Epithelial cell of prostate (primary cell): ENCODE results near the gene DIDO1.
"Not testable (repeated sequence)": the region's sequence is repeated elsewhere in the genome, so short reads cannot be mapped to it uniquely, and the experiment has no call there.

ENCODE experiments used
- DNase-seq: peaks from one replicate; pipeline ENCODE4 v3.0.0-alpha.2; 2011; ENCODE audit warnings: low read depth, low spot score
- H3K27ac ChIP-seq: fragments of 450-650 bp; 2 replicates; pipeline ENCODE4 v1.5.1; 2017; ENCODE audit warnings: mild to moderate bottlenecking

Gene DIDO1

GRCh38 chr20:62860924-62861691, 65.2 kb downstream of the DIDO1 start:
- no peak overlapping the region for H3K27ac ChIP-seq
- no peak for DNase-seq

DNA sequence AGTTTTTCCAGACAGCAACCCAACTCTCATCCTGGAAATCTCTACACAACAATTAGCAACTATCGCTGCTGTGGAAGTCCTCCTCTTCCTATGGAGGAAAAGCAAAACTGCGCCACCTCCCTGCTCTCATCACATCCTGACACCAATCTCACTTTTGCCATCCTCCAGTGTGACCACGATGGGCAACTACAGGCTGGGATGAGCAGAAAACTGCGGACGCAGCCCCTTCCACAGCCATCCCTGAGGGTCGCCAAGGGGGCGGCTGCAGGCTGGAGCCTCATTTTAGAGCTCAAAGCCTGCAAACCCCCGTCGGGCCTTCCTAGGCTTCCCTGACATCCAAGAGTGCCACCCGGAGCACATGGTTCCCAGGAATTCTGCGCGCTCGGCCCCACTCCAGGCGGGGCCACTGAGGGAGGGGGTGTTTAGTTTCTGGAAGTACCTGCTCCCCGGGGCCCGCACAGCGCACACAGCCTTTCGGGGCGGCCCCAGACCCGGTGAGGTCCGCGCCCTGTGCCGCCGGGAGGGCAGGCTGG, 65.8 kb downstream of the DIDO1 start:
- no peak for DNase-seq
- no peak overlapping the region for H3K27ac ChIP-seq

GRCh38 chr20:62859721-62860120, 66.6 kb downstream of the DIDO1 start:
- DNase-seq: no peak
- no peak overlapping the region for H3K27ac ChIP-seq

DNA sequence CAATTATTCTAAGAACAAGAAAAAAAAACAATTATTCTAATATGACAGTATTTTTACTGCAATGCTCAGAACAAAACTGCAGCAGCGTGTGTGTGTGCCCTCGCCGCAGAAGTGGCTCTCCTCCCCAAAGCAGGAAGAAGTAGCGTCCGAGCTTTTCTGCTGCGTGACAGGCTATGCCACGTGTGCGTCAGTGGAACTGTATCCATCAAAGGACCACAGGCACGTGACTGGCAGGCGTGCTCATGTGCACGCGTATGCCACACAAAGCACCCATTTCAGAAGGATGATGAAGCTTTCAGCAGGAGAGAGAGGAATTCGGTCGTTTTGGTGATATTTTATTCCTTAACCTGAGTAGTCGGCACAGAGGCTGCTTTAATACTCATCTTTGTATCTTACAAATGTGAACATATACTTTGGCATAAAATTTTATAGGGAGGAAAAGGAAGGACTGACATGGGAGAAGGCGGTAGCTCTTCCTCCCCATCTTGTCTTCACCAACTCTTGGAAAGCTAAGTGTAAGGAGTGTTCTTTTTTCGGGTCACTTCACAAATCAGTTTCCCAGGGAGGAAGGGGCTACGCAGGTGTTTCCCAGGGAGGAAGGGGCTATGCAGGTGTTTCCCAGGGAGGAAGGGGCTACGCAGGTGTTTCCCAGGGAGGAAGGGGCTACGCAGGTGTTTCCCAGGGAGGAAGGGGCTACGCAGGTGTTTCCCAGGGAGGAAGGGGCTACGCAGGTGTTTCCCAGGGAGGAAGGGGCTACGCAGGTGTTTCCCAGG, 68.1 kb downstream of the DIDO1 start:
- DNase-seq: no peak
- no peak overlapping the region for H3K27ac ChIP-seq

- H3K27ac ChIP-seq: no peak overlapping the region
- DNase-seq: no peak
Measured at GRCh38 chr20:62856931-62857619, 69.2 kb downstream of the DIDO1 start.

GRCh38 chr20:62855120-62855519, 71.2 kb downstream of the DIDO1 start:
- no peak overlapping the region for H3K27ac ChIP-seq
- no peak for DNase-seq

GRCh38 chr20:62854121-62854520, 72.2 kb downstream of the DIDO1 start:
- no peak overlapping the region for H3K27ac ChIP-seq
- no peak for DNase-seq

DNA sequence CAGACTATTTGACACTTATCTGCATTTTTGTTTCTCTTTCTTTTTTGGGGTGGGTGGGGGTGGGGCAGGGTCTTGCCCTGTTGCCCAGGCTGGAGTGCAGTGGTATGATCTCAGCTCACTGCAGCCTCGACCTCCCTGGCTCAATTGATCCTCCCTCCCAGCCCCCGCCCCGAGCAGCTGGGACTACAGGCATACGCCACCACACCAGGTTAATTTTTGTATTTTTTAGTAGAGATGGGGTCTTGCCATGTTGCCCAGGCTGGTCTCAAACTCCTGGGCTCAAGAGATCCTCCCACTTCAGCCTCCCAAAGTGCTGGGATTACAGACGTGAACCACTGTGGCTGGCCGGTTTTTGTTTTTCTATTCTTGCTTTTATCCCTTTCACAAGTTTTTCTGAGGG, 73.0 kb downstream of the DIDO1 start:
- DNase-seq: not testable (repeated sequence)

DNA sequence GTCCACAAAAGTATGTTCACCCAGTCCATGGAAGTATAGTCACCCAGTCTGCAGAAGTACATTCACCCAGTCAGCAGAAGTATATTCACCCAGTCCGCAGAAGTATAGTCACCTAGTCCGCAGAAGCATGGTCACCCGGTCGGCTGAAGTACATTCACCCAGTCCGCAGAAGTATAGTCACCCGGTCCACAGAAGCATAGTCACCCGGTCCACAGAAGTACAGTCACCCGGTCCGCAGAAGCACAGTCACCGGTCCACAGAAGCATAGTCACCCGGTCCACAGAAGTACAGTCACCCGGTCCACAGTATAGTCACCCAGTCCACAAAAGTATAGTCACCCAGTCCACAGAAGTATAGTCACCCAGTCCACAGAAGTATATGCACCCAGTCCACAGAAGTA, 73.5 kb downstream of the DIDO1 start:
- no peak overlapping the region for H3K27ac ChIP-seq
- DNase-seq: no peak

More for the DNA sequence above, 73.0 kb downstream of the DIDO1 start:
- not testable (repeated sequence) for H3K27ac ChIP-seq

- no peak overlapping the region for H3K27ac ChIP-seq
- no peak for DNase-seq
Measured at GRCh38 chr20:62852196-62852595, 74.1 kb downstream of the DIDO1 start.

- DNase-seq: no peak
- H3K27ac ChIP-seq: no peak overlapping the region
Measured at GRCh38 chr20:62850333-62850974, 75.9 kb downstream of the DIDO1 start.

DNA sequence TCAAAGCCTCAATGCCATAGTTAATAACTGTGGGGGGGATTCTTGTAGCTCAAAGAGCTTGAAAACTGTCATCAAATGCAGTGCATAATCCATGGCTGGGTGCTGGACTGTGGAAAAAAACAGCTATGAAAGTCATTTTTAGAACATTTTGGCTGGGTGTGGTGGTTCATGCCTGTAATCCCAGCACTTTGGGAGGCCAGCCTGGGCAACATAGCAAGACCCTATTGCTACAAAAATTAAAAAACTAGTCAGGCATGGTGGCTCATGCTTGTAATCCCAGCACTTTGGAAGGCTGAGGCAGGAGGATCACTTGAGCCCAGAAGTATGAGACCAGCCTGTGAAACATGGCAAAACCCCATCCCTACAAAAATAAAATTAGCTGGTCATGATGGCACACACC, 76.9 kb downstream of the DIDO1 start:
- H3K27ac ChIP-seq: no peak overlapping the region

DNA sequence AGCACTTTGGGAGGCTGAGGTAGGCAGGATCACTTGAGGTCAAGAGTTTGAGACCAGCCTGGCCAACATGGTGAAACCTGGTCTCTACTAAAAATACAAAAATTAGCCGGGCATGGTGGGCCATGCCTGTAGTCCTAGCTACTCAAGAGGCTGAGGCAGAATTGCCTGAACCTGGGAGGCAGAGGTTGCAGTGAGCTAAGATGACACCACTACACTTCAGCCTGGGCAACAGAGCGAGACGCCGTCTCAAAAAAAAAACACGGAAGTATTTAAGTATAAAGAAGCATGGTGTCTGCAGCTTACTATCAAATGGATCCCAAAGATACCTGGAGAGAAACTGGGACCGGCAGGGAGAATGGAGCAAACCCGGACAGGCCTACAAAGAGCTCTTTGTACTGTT, 77.4 kb downstream of the DIDO1 start:
- not testable (repeated sequence) for DNase-seq, H3K27ac ChIP-seq

More for the DNA sequence above, 76.9 kb downstream of the DIDO1 start:
- DNase-seq: no peak

DNA sequence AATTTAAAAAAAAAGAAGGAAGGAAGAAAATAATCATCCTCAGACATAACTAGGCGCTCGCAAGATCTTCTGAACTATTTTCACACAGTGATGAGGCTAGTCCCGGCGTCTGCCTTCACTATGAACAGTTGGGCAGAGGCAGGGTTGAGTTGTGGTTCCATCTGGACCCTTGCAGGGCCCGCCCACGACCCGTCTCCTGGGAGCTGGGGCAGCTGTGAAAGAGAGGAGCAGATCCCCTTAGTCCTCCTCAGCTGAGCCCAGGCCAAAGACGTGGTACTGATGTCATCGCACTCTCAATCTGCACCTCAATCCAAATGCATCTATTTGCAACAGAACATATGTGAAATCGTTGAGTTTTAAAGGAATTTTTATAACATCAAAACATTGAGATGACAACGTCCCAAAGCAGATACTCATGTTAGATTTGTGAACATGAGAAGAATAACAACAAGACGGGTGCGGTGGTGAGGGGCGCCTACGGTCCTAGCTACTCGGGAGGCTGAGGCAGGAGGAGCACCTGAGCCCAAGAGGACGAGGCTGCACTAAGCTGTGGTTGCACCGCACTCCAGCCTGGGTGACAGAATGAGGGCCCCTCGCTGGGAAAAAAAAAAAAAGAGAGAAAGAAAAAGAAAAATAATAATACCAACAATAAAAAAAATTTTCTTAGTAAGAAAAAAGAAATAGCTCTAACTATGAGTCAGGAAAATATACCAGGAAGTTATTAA, 80.0 kb downstream of the DIDO1 start:
- H3K27ac ChIP-seq: no peak overlapping the region
- no peak for DNase-seq

- H3K27ac ChIP-seq: no peak overlapping the region
- no peak for DNase-seq
Measured at GRCh38 chr20:62845416-62846160, 80.7 kb downstream of the DIDO1 start.

DNA sequence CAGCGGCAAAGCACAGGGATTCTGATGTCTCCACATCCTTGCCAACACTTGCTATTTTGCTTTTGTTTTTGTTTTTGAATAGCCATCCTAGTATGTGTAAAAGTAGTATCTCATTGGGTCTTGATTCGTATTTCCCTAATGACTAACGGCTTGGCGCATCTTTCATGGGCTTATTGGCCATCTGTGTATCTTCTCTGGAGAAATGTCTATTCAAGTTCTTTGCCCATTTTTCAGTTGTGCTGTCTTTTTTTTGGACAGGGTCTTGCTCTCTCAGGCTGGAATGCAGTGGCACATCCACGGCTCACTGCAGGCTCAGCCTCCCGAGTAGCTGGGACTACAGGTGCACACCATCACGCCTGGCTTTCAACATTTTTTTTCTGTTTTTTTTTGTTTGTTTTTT, 82.1 kb downstream of the DIDO1 start:
- DNase-seq: no peak

GRCh38 chr20:62843656-62844055, 82.6 kb downstream of the DIDO1 start:
- no peak for DNase-seq
- no peak overlapping the region for H3K27ac ChIP-seq

More for the DNA sequence above, 82.1 kb downstream of the DIDO1 start:
- no peak overlapping the region for H3K27ac ChIP-seq

- H3K27ac ChIP-seq: no peak overlapping the region
- no peak for DNase-seq
Measured at GRCh38 chr20:62841705-62842212, 84.5 kb downstream of the DIDO1 start.
